OCI-M2 (cell line): ENCODE data around the gene TNIK.

Source experiments
- DNase-seq: peaks from one replicate; lab custom pipeline; 2025; ENCODE audit not compliant: unreplicated experiment; lab: John Stamatoyannopoulos, UW

The TNIK gene

DNA sequence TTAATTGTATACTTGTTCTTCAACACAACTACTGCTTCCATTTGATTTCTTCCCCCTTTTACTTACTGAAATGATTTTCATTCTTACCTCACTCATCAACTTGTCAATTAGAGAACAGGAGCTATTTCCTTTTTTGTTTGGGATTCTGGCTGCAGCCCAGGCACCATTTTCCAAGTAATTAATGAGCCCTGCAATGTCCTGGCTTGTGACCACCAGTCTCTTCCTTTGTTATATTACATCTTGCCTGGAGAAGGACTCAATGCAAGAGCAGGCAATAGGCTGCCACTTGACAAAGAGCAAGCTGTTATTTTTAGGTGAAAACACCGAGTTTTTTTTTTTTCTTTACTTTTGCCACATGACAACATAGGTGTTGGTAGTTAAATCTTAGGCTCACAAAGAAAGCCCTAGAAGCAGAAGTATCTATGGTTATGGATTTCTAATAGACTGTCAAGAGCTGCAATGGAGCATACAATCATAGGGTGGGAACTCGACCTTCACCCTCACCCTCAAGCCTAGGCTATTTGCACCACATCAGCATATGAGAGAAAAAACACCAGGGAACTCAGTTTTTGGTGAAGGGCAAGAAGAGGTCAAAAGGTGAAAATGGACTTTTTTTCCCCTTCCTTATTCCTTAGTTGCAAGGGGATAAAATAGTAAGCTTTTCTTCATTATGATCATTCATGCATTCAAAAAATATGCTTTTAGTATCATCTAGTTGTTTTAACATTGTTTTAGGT is 114.9 kb downstream of the TNIK start:
- DNase-seq, result no peak

DNA sequence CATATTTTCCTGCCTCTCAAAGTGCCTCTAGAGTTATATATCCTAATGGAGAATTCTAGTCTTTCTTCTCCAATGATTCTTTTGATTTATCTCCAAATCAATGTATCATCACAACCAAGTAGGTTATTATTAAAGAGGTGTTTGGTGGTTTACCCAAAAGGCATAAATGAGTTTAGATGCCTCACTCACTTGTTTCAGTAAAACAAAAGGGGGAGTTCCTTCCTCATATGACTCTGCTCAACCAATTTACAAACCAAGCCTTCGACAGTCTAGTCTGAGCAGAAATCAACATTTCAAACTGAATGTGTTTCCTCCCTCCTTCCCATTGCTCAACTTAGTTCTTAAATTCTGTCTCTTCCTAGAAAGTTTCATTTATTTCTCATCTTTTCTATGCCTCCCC is 116.5 kb downstream of the TNIK start:
- no peak for DNase-seq

DNA sequence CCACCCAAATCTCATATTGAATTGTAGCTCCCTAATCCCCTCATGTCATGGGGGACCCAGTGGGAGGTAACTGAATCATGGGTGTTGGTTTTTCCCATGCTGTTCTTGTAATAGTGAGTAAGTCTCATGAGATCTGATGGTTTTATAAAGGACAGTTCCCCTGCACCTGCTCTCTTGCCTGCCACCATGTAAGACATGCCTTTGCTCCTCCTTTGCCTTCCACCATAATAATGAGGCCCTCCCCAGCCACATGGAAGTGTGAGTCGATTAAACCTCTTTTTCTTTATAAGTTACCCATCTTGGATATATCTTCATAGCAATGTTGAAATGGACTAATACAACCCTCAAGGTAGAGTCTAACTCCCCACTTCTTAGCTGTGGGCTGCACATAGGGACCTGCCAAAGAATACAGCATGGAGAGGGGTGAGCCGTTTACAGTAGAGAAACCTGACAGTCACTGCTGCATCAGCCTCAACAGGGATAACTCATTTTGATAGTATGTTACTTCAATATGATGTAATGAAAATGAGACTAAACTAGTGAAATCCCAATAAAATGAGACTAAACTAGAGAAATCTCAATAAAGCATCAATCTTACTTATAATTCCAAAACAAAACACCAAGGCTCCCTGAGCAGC is 117.3 kb downstream of the TNIK start:
- DNase-seq, result no peak

DNA sequence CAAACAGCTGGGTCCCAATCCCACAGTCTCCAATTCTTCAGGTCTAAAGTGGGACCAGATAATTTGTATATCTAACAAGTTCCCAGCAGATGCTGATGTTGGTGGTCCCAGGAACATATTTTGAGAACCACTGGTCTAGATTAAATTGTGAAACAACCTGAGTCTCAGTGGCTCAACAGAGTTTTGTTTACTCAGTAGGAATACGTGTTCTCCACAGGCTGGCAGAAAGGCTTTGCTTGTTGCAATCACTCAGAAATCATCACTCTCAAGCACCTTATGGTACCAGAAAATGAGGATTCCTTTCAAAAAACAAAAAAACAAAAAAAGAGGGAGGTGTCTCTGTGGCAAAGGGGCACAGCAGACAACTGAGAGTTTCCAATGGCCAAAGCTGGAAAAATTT is 118.0 kb downstream of the TNIK start:
- DNase-seq, result no peak

DNA sequence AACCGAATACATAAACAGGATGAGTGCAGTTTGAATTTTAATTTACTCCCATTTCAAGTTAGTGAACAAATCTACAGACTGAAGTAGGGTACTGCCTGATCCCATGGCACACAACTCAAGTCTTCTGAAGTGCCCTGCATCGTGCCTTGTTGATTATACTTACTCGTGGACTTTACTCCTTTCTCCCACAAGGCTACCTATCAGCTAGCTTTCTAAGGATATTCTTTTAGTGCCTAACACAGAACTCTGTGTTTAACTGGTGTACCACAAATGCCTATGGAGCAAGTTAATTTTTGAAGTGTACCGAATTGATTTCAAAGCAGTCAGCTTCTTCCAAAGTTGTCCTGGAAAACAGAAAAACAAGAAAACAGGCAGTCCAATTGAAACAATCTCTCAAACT is 119.8 kb downstream of the TNIK start:
- DNase-seq, result no peak

DNA sequence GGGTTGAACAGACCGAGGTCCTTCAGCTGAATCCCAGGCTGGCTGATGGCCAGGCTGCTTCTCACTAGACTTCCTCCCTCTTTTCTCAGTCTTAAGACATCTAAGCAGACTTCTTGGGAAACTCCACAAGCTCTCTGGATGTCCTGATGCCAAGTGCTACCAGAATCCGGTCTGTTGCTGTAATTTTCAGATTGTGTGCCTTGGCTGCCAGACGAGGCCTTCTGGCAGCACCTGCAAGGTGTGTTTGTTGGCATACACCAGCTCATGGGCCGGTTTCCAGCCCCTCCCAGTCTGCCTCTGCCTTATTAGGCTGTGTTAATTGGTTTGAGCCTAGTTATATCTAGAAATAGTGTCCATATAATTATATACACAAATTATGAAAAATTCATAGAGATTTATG is 120.6 kb downstream of the TNIK start:
- no peak for DNase-seq

DNA sequence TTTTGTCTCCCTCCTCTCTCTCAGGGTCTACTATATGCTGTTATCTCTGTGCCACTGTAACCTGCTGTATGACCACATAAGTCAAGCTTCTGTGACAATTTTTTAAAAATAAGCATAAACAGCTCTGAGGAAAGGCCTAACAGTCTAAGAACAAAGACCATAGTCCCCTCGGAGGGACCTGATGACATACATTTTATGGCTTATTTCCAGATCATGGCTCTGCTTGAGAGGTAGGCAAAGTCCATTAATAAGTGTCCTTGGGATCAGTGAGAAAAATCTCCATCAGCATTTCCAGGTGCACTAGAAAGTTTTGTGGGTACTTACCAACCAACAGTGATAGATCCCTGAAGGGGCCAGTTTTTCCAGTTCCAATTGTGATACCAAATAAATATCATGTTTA is 123.8 kb downstream of the TNIK start:
- no peak for DNase-seq

DNA sequence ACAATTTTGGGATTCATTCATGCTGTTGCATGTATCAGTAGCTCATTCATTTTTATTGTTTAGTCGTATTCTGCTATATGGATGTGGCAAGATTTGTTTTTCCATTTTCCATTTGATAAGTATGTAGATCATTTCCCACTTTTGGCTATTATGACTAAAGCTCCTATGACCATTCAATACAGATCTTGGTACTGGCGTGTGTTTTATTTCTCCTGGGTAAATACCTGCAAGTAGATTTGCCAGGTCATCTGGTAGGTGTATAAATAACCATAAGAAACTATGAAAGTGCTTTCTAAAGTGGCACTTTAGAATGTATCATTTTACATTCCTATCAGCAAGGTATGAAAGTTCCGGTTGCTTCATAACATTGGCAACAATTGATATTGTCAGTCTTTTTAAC is 124.6 kb downstream of the TNIK start:
- DNase-seq, result no peak

DNA sequence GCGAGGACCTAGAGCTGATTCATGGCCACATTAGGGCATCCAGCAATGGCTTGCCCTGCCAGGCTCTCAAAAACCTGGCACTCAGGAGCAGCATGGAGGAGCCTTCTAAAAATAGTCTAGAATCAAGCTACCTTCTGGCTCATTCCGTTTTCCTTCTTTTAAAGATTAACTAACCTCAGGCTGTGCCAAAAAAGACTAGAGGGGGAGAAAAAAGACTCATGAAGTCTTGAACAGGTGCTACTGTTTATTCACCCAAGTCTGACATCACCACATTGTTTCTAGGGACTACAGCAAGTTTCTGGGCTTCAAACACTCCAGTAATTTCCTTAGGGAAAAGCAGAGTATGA is 125.8 kb downstream of the TNIK start:
- no peak for DNase-seq

DNA sequence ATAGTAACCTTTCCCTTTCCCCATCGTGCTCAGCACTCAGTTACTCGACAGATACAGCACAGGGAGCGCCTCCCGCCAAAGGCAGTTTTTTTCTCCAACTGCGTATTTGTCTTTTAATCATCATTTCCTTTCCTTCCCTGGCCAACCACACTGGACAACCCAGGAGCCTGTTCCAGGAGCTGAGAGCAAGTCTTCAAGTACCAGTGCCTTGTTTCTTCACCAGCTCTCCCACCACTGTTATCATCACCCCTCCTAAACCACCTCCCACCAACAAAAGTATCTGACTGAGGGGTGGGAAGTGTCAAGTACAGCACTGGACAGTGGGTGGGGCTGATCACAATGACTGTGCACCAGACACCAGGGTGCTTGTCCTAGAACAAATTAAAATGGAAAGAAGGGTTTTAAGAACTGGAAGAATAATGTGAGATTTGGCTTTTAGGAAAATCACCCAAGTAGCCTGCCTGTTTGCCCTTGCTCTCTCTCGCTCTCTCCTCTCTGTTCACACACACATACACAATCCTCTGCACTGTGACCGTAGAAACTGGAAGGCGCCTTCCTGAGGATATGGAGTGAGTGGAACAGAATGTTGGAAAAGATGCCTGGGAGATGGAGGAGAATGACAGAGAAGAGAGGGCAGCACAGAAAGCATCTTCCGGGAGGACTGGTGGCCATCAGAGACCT is 126.3 kb downstream of the TNIK start:
- no peak for DNase-seq

DNA sequence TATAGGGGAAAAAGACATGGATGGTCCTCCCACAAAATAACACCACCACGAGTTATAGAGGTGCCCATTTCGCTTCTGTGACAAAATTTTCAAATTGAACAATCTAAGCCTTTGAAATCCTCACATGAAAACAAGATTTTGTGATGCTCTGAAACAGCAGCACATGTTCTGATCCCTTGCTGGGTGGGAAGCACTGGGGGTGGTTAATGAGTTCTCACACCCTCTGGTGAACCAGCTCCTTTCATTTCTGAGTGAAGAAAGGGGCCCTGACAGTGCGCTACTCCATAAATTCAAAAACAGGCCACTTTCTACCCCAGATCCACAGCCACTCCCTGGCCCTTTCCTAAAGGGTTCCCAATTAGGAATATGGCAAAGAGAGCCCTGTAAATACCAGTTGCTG is 129.3 kb downstream of the TNIK start:
- DNase-seq, result no peak

DNA sequence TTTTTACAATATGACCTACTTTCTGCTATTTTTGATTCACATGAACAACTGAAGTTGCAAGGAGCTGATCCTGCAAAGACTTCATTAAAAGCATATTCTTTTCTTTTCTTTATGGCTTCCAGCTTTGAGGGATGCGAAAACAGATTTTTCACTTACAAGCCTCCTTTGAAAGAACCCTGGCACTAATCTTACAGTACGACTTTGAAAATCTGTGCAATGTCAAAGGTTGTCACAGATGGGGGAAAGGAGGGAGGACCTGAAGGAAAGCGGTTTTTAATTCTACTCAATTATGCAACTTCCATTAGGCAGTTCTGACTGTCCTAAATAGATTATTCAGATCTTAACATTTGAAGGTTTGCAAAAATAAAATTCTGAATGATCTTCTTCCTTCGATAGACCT is 130.5 kb downstream of the TNIK start:
- DNase-seq, result no peak

DNA sequence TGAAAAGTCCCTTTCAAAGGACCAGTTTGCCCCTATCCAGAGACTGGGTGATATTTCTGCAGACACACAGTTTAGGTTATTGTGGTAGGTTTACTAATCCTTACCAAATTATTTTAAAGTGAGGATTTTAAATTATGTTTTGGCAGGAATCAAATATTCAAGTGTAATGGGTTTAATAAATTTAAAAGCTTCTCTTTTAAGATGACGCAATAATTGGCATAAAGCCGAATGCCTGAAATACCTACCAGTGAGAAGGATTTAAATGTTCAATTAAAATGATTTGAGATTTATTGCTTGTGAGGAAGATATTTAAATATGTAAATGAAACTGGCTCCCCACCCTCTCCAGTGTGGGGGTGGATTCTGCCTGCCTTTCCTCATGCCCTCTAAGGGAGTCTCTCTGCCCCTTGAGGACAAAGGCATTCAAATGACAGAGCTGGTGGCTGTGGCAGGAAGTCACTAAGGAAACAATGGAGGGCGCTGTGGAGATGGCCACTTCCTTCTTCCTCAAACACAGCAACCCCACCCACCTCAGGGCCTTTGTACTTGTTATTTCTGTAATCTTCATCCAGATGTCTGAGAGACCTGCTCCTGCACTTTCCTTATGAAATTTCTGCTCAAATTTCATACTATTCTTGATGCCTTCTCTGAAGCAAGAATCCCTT is 131.7 kb downstream of the TNIK start:
- no peak for DNase-seq

DNA sequence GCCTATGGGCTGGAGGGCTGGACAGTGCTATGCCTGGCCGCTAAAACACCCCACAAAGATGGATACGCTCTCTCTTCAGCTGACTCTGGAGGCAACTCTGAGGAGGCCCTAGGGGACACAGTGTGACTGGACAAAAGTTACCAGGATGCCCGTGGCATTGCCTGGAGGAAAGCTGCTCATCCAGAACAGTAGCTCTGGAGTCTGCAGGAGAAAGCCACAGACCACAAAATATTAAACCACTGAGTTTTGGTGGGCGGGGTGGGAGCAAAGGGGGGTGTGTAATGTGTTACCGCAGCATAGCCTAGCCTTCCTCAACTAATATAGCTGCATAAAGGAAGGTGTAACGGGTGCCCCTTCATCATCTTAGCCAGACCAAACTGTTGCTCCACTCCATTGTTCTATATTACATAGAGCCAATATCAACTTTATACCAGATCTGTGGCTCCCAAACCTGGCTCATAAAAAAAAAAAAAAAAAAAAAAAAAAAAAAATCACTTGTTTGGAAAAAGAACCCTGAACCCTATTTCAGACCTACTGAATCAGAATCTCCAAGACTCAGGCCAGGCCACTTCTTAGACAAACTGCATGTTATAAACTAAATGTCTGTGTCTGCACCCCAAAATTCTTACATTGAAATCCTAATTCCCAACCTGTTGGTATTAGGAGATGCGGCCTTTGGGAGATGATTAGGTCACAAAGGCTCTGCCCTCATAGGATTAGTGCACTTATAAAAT is 132.6 kb downstream of the TNIK start:
- DNase-seq, result no peak

DNA sequence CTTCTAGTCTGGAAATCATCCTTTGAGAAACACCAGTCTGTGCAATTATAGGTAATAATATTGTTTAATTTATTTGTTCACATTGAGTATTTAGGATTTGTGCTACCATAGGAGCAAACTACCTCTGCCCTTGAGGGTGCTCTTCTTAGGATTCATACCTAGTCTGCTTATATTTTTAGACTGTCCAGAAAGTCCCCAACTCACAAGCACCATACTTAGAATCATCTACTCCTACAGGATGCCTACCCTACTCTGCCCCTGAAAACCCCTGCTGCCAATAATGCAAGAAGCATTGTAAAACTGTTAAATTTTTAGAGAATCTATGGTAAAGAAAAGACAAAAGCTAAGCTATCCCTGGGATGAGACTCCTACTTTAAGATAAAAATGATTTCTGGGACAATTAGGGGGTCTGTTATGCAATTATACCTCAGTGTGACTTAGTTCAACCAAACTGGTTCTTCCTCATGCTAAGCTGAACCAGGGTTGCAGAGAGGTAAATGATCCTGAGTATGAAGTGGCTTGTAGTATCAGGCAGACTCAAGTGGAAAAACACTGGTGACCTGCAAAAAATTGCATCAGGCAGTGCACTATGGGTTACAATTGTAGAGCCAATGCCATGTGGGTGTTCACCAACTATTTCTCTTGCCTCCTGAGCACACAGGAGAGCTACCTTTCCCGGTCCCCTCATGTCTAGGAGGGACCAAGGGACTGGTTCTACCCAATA is 133.3 kb downstream of the TNIK start:
- DNase-seq, result no peak

DNA sequence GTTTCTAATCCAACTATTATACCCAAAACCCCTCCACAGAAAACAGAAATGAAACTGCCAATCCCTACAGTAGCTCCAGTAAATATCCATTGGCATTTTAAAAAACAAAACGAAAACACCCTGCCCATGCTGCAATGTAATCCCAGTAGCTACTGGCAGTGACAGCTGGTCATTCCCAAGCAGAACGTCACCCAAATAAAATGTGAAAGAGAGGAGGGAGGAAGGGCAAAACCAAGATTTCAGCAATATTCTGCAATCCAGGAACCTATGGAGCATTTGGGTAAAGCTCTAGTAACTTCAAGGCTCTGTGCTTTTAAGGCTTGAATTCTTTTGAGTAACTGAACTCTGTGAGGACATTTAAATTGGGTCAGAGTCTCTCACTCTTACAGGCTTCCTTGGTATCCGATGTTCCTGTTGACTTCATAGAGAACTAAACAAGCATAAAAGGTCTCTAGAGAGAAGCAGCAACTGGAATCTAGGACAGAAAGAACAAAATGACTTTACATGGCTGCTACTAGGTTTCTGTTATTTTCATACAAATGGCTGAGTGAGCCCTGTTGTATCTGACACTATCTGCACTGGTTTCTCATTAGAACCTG is 136.2 kb downstream of the TNIK start:
- DNase-seq, result no peak

DNA sequence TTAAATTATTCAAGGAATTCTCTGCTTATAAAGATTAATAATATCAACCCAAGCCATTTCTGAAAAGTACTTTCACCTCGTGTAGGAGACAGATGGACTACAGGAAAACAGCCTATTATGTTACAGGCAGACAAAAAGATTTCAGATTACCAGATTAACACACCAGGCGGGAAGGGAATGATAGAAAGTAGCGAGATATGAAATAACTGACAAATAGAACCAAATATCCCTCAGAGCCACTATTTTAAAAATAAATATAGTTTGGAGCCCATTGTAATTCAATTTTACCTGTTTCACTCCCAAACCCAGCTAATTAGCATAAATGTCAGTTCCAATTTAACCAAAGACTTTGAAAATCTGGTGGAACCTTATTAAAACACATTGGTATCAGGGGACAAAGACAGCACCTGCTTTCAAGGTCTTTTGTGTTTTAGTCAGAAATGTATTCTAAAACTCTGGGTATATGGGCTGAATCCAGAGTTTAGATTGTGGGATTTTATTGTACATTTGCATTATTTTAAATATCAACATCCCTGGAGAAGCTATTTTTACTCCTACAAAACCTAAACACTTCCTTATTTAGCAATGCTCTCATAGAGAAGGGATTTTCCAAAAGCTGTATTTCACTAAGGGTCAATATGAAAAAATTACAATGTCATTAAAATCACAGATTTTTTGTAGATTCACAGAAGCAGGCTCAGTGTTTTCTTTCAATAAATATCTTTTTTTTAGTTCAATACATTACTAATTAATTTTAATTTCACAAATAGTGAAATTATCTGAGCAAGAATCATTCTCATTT is 138.4 kb downstream of the TNIK start:
- DNase-seq, result no peak

DNA sequence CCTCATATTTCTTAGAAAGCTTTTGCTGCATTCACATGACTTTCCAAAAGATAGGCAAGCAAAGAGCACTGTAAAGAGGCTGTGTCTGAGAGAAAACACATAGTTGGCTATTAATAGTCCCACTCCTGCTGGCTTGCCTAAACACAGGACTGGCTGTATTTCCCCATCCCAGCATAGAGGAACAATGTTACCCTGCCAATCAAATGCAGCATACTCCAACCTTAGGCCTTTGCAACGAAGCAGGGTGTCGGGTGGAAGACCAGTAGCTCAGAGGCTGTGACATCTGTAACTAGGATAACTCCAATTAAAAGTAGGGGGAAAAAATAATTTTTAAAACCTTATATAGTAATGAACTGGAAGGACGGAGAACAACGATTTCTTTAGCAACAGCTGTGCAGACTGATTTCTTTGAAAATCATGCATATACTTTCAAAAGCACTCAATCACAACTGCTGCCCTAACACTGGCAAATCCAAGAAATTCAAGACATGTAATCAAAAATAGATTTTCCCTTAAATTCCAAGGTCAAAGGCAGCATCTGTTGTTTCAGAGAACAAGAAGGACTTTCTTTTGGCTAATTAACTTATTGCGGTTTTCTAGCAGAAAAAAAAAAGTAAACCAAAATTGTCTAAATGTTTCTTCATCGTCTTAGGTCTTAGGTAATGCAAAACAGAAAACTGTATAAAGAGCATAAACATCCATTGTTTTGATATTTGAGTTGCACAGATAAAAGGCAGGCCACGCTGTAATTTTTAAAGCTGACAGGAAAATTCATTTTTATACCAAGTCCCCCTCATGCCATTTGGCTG is 139.3 kb downstream of the TNIK start:
- no peak for DNase-seq

DNA sequence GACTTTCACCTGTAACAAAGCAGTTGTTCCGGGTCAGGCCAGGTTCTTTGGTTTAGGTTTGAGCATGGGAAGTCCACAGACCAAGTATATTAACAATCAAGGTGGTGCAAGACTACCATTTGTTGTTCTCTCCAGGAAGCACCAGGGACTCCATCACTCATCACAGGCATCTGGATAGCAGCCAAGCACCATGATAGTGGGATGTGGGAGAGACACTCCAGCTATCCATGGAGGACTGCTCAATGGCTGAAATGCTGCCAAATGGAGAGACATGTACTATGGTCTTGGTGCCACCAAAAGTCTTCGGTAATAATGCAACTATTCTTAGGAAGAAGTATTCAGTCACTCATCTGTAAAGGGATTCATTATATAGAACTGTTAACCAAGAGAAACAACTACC is 143.0 kb downstream of the TNIK start:
- DNase-seq, result no peak
